ENCODE results near the gene PKNOX2.

- TF ChIP-seq CTCF (IDR thresholded peaks at IDR 0.05) (no peak), POLR2A (IDR thresholded peaks at IDR 0.05) (no peak)
Observed at GRCh38 chr11:125275905-125276618, 111.5 kb downstream of the PKNOX2 start.

All from lower leg skin (tissue), 3 donors.